ENCODE results near the gene SUN5. TPM values are rescaled to one million over a fixed set of nuclear protein-coding genes. Genes with fewer than 3 reads are reported as not detected.
A peak's percentile ranks its signal among the peaks of the same experiment; 100 is the strongest.

Gene SUN5
- total RNA-seq, 1 experiment from 2014 or later, result not detected

- no peaks in the 10 kb centered on the region for H3K4me1 Mint-ChIP-seq
- H3K36me3 Mint-ChIP-seq, result no peaks in the 10 kb centered on the region
- DNase-seq (ENCODE audit: low spot score) (peak; percentile 4), ATAC-seq (no peak)
- H3K27ac Mint-ChIP-seq, result no peak overlapping the region
- ChIA-PET CTCF (interaction anchor here (1.0 kb wide), 1 partner anchor 39 kb away, joined by 3 read pairs; the partner anchor contains the start of gene SUN5), POLR2A (no interaction called here)
- H3K4me3 Mint-ChIP-seq, result no peak overlapping the region
- no peak for TF ChIP-seq FOXK1 (CRISPR knock-in tag; IDR thresholded peaks at IDR 0.05)
- no peak for TF ChIP-seq TCF7 (CRISPR knock-in tag; IDR thresholded peaks at IDR 0.05; ENCODE audit: low read depth)
- no peak for TF ChIP-seq RELA (CRISPR knock-in tag; IDR thresholded peaks at IDR 0.05; ENCODE audit: borderline replicate concordance)
- TF ChIP-seq JUN (CRISPR knock-in tag; IDR thresholded peaks at IDR 0.05), result no peak
- TF ChIP-seq NR2C2 (CRISPR knock-in tag; IDR thresholded peaks at IDR 0.05), result no peak
- no peak for TF ChIP-seq NR1H2 (CRISPR knock-in tag; IDR thresholded peaks at IDR 0.05)
- TF ChIP-seq SMAD4 (CRISPR knock-in tag; IDR thresholded peaks at IDR 0.05), result no peak
- TF ChIP-seq, protein P1, sequence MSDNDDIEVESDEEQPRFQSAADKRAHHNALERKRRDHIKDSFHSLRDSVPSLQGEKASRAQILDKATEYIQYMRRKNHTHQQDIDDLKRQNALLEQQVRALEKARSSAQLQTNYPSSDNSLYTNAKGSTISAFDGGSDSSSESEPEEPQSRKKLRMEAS (CRISPR knock-in tag; IDR thresholded peaks at IDR 0.05), result no peak
- H3K27me3 Mint-ChIP-seq (ENCODE audit: low read depth), result no peaks in the 10 kb centered on the region; the same call in none of the 2 replicates
- no peaks in the 10 kb centered on the region for H3K9me3 Mint-ChIP-seq
Measured at GRCh38 chr20:32965581-32966373, 38.5 kb downstream of the SUN5 start.

DNA sequence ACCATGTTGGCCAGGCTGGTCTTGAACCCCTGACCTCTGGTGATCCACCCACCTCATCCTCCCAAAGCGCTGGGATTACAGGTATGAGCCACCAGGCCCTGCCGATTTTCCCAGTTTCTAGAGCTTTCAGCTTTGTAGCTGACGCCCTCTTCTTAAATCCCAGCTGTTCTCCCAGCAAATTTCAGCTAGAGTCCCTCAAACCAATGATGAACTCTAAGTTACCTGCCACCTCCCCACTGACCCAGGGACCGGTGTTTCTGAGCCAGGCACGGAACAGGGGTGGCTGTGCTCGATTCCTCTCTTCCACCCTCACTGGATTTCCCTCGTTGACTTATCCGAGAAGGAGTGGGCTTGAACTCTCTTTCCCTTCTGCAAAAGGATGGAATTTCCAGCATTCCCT lies 39.1 kb downstream of the SUN5 start:
- TF ChIP-seq MXD4 (CRISPR knock-in tag; IDR thresholded peaks at IDR 0.05; ENCODE audit: borderline replicate concordance) (no peak), CREM (CRISPR knock-in tag; IDR thresholded peaks at IDR 0.05) (no peak), HMGXB4 (CRISPR knock-in tag; IDR thresholded peaks at IDR 0.05) (no peak), SOX15 (CRISPR knock-in tag; IDR thresholded peaks at IDR 0.05) (no peak), ZNF281 (CRISPR knock-in tag; IDR thresholded peaks at IDR 0.05) (no peak)
- TF ChIP-seq, protein P2, sequence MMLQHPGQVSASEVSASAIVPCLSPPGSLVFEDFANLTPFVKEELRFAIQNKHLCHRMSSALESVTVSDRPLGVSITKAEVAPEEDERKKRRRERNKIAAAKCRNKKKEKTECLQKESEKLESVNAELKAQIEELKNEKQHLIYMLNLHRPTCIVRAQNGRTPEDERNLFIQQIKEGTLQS (CRISPR knock-in tag; conservative IDR thresholded peaks at IDR 0.05), result no peak
- TF ChIP-seq, protein P3, sequence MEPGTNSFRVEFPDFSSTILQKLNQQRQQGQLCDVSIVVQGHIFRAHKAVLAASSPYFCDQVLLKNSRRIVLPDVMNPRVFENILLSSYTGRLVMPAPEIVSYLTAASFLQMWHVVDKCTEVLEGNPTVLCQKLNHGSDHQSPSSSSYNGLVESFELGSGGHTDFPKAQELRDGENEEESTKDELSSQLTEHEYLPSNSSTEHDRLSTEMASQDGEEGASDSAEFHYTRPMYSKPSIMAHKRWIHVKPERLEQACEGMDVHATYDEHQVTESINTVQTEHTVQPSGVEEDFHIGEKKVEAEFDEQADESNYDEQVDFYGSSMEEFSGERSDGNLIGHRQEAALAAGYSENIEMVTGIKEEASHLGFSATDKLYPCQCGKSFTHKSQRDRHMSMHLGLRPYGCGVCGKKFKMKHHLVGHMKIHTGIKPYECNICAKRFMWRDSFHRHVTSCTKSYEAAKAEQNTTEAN (CRISPR knock-in tag; IDR thresholded peaks at IDR 0.05), result no peak
- TF ChIP-seq, protein P4, sequence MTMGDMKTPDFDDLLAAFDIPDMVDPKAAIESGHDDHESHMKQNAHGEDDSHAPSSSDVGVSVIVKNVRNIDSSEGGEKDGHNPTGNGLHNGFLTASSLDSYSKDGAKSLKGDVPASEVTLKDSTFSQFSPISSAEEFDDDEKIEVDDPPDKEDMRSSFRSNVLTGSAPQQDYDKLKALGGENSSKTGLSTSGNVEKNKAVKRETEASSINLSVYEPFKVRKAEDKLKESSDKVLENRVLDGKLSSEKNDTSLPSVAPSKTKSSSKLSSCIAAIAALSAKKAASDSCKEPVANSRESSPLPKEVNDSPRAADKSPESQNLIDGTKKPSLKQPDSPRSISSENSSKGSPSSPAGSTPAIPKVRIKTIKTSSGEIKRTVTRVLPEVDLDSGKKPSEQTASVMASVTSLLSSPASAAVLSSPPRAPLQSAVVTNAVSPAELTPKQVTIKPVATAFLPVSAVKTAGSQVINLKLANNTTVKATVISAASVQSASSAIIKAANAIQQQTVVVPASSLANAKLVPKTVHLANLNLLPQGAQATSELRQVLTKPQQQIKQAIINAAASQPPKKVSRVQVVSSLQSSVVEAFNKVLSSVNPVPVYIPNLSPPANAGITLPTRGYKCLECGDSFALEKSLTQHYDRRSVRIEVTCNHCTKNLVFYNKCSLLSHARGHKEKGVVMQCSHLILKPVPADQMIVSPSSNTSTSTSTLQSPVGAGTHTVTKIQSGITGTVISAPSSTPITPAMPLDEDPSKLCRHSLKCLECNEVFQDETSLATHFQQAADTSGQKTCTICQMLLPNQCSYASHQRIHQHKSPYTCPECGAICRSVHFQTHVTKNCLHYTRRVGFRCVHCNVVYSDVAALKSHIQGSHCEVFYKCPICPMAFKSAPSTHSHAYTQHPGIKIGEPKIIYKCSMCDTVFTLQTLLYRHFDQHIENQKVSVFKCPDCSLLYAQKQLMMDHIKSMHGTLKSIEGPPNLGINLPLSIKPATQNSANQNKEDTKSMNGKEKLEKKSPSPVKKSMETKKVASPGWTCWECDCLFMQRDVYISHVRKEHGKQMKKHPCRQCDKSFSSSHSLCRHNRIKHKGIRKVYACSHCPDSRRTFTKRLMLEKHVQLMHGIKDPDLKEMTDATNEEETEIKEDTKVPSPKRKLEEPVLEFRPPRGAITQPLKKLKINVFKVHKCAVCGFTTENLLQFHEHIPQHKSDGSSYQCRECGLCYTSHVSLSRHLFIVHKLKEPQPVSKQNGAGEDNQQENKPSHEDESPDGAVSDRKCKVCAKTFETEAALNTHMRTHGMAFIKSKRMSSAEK (CRISPR knock-in tag; IDR thresholded peaks at IDR 0.05; ENCODE audit: borderline replicate concordance), result no peak
- ChIA-PET CTCF (no interaction called here), POLR2A (no interaction called here)
- H3K9me3 Mint-ChIP-seq, result no peaks in the 10 kb centered on the region
- no peaks in the 10 kb centered on the region for H3K4me1 Mint-ChIP-seq
- H3K27me3 Mint-ChIP-seq (ENCODE audit: low read depth), result no peaks in the 10 kb centered on the region; the same call in none of the 2 replicates
- ATAC-seq (no peak), DNase-seq (ENCODE audit: low spot score) (peak; percentile 2)
- no peak overlapping the region for H3K4me3 Mint-ChIP-seq
- no peaks in the 10 kb centered on the region for H3K36me3 Mint-ChIP-seq
- no peak overlapping the region for H3K27ac Mint-ChIP-seq
